Kidney (tissue), 14 donors: Measurements from ENCODE around the gene ARID1B. TPM values are rescaled to one million over a fixed set of nuclear protein-coding genes. Genes with fewer than 3 reads are reported as not detected.

Experiments
- DNase-seq, 5 donors: peaks; one replicate each; pipeline ENCODE4 v3.0.0-alpha.2; 2013 to 2020
- FAIRE-seq: peaks from 2 replicates; lab custom pipeline; 2012; peaks lifted over from hg19 to GRCh38; lab: Jason Lieb, UNC
- H3K27ac ChIP-seq, 2 donors: one replicate each; pipeline ENCODE4 v1.7.0; 2013; ENCODE audit warnings: low read depth in 2 of 2, low read length in 2 of 2, inconsistent platforms in 1 of 2
- H3K27me3 ChIP-seq: one replicate; pipeline ENCODE4 v1.7.1; 2013; ENCODE audit warnings: low read length, inconsistent platforms; ENCODE audit not compliant: control insufficient read depth, insufficient read depth
- H3K36me3 ChIP-seq, 3 donors: one replicate each; pipeline versions ENCODE4 v1.7.0 to v1.7.1; 2013; ENCODE audit warnings: low read length in 3 of 3, control low read depth in 1 of 3, inconsistent platforms in 1 of 3; ENCODE audit not compliant: insufficient read depth in 3 of 3, control insufficient read depth in 2 of 3
- H3K4me1 ChIP-seq, 3 donors: one replicate each; pipeline versions ENCODE4 v1.7.0 to v1.7.1; 2013; ENCODE audit warnings: low read length in 3 of 3, inconsistent platforms in 1 of 3, low read depth in 1 of 3; ENCODE audit not compliant: control insufficient read depth in 2 of 3, insufficient read depth in 2 of 3
- H3K4me3 ChIP-seq, 3 donors: one replicate each; pipeline versions ENCODE4 v1.7.0 to v1.8.1; 2013; ENCODE audit warnings: low read length in 3 of 3, control low read depth in 1 of 3, inconsistent platforms in 1 of 3
- H3K9ac ChIP-seq, 3 donors: one replicate each; pipeline versions ENCODE4 v1.7.0 to v1.7.1; 2013; ENCODE audit warnings: low read length in 3 of 3, control low read depth in 1 of 3, inconsistent platforms in 1 of 3
- H3K9me3 ChIP-seq, 3 donors: one replicate each; pipeline versions ENCODE4 v1.7.0 to v1.7.1; 2013; ENCODE audit warnings: low read length in 3 of 3, control low read depth in 1 of 3, inconsistent platforms in 1 of 3; ENCODE audit not compliant: control insufficient read depth in 2 of 3, insufficient read depth in 1 of 3
- intact Hi-C: fragments of 100-400 bp; cut with DNase I; formaldehyde crosslinking; loops from one replicate; pipeline ENCODE4 v1.11.1; 2022
- polyA plus RNA-seq: library from polyadenylated mRNA; stranded (reverse); fragments of 350-450 nt; fragmentation: Illumina TruSeq; extraction: RNeasy Lipid Tissue Mini Kit (QIAGEN cat#74804); gene quantifications from one replicate; pipeline ENCODE4 v1.2.3, GENCODE V29; 2014; ENCODE audit warnings: low read depth, low replicate concordance; ENCODE audit not compliant: insufficient read depth
- total RNA-seq: library from RNA; stranded (reverse); fragmentation: NEBNext Ultra II Directional; extraction: Animal tissue kit (Norgen Biotek cat#: 25700); gene quantifications from one replicate; pipeline ENCODE4 v1.2.1, GENCODE V29; 2021
- TF ChIP-seq, protein P1 (sequence below): IDR thresholded peaks from 3 replicates; pipeline ENCODE4 v1.5.1; 2012; ENCODE audit warnings: mild to moderate bottlenecking, moderate library complexity, borderline replicate concordance; ENCODE audit not compliant: insufficient read depth; ENCODE audit errors: extremely low read depth
- donor health status: control.
- donor health status: control.
- donor health status: control.
- donor health status: control.
- donor health status: control.
- donor health status: DM: yes; HTN: yes; CAD: no.
- donor health status: Normal renal cell carcinoma (clear cell type).

ARID1B gene
- total and polyA plus RNA-seq, 2 donors from 2014 or later: 16.4 to 110 TPM

GRCh38 chr6:157159348-157159747, 382.2 kb downstream of the ARID1B start:
- intact Hi-C loops: no loop called here
- TF ChIP-seq, protein P1, sequence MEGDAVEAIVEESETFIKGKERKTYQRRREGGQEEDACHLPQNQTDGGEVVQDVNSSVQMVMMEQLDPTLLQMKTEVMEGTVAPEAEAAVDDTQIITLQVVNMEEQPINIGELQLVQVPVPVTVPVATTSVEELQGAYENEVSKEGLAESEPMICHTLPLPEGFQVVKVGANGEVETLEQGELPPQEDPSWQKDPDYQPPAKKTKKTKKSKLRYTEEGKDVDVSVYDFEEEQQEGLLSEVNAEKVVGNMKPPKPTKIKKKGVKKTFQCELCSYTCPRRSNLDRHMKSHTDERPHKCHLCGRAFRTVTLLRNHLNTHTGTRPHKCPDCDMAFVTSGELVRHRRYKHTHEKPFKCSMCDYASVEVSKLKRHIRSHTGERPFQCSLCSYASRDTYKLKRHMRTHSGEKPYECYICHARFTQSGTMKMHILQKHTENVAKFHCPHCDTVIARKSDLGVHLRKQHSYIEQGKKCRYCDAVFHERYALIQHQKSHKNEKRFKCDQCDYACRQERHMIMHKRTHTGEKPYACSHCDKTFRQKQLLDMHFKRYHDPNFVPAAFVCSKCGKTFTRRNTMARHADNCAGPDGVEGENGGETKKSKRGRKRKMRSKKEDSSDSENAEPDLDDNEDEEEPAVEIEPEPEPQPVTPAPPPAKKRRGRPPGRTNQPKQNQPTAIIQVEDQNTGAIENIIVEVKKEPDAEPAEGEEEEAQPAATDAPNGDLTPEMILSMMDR: no peak
- no peaks in the 10 kb centered on the region for H3K4me1 ChIP-seq
- no peak overlapping the region for H3K9ac ChIP-seq
- no peak overlapping the region for H3K4me3 ChIP-seq
- H3K27ac ChIP-seq: no peak overlapping the region
- no peaks in the 10 kb centered on the region for H3K27me3 ChIP-seq
- no peaks in the 10 kb centered on the region for H3K9me3 ChIP-seq
- H3K36me3 ChIP-seq: peaks cover 0 to 9% (median 0%) of the 10 kb centered on the region in 3 donors
- FAIRE-seq: no peak
- no peak for DNase-seq

GRCh38 chr6:157161912-157162311, 384.7 kb downstream of the ARID1B start:
- intact Hi-C loops: no loop called here
- TF ChIP-seq, protein P1: no peak

DNA sequence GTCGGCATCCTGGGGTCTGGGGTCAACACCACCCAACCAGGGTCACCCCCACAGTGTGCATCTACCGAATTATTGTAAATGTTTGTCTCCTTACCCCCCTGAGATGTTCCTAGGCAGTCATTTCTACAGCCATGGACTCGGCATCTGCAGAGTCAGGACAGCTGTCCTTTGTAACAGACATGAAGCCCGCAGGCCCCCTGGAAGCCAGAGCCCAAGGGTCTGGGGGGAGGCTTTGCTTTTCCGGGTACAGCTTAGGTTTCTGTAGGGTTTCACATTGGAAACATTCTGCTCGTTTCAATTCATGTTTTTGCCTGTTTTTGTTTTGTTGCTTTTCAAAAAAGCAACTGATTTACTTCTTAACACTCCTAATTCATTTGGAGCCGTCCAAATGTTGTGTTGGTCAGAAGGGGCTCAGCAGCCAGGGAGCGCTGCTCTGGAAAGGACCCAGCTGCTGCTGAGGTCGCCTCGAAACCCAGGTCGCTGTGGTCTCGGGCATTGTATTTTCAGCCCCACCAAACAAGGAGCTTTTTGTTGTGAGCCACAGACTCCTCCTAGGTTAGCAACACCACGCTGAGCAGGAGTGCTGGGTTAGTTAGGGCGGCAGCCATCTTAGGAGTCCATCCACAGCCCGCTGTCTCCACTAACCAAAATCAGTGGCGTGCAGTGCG, 385.7 kb downstream of the ARID1B start:
- FAIRE-seq (no peak), DNase-seq (peak in 2 of 5 donors; percentile 35 to 70)
- Histone ChIP-seq H3K9me3 (no peaks in the 10 kb centered on the region), H3K36me3 (peaks cover 0 to 7% (median 4%) of the 10 kb centered on the region in 3 donors), H3K4me3 (no peak overlapping the region), H3K4me1 (no peaks in the 10 kb centered on the region), H3K27ac (no peak overlapping the region), H3K27me3 (no peaks in the 10 kb centered on the region), H3K9ac (no peak overlapping the region)
- intact Hi-C loops: no loop called here
- TF ChIP-seq, protein P1: no peak

More at GRCh38 chr6:157161912-157162311, 384.7 kb downstream of the ARID1B start:
- FAIRE-seq: no peak
- no peak for DNase-seq
- Histone ChIP-seq H3K27ac (no peak overlapping the region), H3K4me1 (no peaks in the 10 kb centered on the region), H3K9ac (no peak overlapping the region), H3K36me3 (peaks cover 0 to 4% (median 2%) of the 10 kb centered on the region in 3 donors), H3K9me3 (no peaks in the 10 kb centered on the region), H3K27me3 (no peaks in the 10 kb centered on the region), H3K4me3 (no peak overlapping the region)
